Erythroblast (primary cell): ENCODE results near the gene LRRC75B.

Experiments used
- GATA1 ChIP-seq: IDR thresholded peaks from 2 replicates; pipeline ENCODE4 v1.6.1; 2011; ENCODE audit warnings: low read depth, mild to moderate bottlenecking, control low read depth, low read length, moderate library complexity
- POLR2A ChIP-seq: IDR thresholded peaks from 2 replicates; pipeline ENCODE4 v1.6.1; 2011; ENCODE audit warnings: mild to moderate bottlenecking, low read length

DNA sequence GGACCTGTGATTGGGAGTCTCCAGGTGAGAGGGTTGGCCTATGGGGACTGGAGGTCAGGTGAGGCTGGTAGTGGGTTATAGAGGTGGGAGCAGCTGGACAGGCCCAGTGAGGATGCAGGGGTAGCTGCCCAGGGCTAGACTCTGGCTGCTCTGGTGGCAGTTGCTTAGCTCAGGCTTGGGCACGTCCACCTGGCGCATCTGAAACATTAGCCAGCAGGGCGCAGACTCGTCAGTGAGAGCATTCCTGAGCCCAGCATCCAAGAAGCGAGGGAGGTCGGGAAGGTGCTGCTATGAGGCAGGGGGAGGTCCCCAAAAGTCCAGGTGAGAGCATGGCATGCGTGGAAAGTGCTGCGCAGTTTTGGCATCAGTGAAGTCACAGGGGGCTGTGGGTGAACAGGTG lies 6.6 kb upstream of the LRRC75B start:
- TF ChIP-seq POLR2A (no peak), GATA1 (no peak)
